Raji (cell line): ENCODE measurements around the gene LINS1.

Experiments
- POLR2A ChIP-seq: IDR thresholded peaks from 2 replicates; pipeline ENCODE4 v1.6.1; 2011; ENCODE audit warnings: low read depth, low read length, control low read depth; ENCODE audit not compliant: insufficient read depth

The LINS1 gene

DNA sequence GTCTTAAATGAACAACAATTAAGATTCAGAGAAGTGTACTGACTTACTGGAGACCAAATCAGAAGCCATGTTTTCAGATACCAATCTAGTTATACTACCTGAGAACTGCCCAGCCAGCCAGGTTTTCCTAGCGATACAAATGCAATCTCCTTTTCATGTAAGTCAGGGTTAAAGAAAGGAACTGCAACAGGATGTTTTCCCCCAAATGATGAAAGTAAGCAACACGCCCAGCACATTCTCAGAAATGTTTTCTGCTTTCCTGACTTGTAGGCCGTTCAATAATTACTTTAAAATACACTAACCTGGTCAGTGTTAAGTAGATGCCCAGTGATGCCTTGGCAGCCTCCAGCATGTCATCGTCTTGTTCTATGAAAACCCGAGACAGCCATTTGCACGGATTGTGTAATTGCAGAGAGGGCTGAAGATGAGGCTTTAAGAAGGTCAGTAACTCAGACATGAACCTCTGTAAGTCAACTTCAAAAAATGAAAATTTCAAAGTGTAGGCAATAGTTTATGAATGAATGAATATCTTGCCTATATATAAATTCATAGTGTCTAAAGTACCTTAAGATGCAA, 30.3 kb downstream of the LINS1 start:
- TF ChIP-seq POLR2A: no peak

DNA sequence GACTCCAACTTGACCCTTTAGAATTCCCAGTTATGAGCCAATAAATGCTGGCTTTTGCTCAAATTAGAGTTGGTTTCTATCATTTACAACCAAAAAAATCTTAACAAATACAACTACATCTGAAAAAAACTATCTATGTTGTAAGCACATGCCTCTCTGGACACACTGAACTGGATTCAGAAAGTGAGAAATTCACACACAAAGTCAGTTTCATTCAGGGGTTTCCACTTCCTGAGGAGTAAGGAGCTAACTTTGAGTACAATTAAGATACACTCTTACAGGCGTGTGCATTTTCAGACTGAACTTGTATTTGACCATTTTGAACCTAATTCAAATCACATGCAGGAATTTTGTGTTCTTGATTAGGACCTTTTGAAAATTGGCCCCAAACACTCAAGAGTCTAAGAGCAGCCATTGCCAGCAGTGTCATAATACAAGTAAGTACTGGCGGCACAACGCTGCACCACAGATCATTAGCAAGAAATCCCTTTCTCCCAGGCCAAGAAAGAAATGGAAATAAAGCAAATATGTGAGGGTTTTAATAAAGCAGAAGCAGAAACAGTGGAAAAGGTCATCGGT, 31.2 kb downstream of the LINS1 start:
- no peak for TF ChIP-seq POLR2A

DNA sequence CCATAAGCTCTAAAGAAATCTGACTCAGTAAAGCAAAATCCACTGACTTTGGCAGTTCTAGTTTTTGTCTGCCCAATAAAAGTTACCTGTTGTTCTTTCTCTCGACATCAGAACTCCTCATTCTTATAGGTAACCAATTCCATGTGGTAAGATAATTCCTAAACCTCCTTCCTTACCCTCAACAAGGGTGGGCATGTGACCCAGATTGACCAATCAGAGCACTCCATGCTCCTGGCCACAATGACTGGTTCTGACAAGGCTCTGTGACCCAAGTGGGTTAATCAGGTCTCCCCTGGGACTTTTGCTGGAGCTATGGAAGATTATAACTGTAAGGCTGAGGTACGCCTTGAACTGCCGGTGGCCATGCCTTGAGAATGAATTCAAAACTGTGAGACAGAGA, 31.7 kb downstream of the LINS1 start:
- TF ChIP-seq POLR2A: no peak

DNA sequence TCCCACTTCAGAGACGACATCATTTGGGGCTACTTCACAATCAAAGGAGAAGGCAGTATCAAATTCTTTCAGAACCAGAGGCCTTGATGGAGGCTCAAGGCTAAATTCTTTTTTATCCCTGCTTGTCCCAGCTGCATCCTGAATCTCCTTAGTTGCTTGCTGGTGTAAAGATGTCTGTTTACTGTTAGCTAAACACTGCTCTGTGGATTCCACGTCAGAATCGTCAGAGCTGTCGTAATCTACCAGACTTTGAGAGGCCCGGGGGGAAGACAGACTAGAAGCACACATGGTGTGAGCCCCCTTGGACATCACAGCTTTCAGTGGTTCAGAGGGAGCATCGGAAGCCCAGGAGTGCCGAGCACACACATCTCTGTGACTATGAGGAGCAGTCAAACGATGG, 32.6 kb downstream of the LINS1 start:
- TF ChIP-seq POLR2A: no peak

DNA sequence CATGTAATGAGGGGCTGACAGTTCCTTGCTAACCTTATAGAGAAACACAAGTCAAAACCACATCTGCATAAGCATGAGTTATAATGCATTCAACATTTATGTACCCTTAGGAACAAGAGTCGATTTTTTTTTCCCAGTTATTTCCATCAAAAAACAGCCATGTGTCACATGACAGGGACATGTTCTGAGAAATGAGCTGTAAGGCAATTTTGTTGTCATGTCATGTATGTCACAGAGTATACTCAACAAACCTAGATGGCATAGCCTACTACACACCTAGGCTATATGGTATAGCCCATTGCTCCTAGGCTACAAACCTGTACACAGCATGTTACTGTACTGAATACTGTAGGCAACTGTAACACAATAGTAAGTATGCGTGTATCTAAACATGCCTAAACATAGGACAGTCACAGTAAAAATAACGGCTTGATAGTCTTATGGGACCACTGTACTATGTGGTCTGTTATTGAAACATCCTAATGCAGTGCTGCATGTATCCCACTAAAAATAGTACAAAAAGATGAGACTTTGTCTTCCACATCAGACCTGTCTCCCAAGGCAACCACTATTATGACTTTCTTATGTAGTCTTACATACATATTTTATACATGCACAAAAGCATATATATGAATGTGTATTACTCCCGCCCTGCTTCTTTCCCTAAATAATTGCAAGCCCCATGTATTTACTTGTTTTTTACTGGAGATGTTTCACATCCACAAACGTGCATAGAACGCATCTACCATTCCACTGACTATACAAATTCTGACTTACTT, 34.9 kb downstream of the LINS1 start:
- TF ChIP-seq POLR2A: no peak

DNA sequence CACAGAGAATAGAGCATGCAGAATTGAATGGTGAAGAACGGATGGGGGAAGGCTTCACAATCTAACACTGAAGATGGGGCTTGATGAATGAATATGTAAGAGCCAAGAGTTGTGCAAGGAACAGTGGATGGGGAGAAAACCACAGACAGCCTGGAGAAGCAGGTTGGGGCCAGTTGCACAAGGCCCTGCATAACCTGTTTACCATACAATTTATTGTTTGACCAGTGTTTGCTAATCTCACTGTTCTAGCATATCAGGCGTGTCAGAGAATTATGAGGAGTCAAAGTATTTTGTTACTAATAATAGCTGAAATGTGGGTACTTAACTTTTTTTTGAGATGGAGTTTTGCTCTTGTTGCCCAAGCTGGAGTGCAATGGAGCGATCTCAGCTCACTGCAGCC, 36.4 kb downstream of the LINS1 start:
- TF ChIP-seq POLR2A: no peak

DNA sequence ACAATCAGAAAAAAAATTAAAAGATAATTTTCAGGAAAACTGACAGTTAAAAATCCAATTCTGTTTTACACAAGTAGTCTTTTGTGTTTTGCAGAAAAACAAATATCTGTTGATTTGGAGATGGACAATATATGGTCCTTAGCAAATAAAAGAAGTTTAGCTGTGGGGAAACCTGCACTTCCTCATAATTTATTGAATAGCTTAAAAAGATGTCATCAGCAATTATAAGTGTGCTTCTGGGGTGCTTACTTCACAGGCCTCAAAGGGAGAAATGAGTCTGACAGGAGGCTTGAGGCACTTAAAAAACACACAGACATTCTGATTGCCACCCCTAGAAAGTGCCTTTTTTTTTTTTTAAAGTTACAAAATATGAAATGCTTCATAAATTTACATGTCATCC, 41.7 kb downstream of the LINS1 start:
- no peak for TF ChIP-seq POLR2A

DNA sequence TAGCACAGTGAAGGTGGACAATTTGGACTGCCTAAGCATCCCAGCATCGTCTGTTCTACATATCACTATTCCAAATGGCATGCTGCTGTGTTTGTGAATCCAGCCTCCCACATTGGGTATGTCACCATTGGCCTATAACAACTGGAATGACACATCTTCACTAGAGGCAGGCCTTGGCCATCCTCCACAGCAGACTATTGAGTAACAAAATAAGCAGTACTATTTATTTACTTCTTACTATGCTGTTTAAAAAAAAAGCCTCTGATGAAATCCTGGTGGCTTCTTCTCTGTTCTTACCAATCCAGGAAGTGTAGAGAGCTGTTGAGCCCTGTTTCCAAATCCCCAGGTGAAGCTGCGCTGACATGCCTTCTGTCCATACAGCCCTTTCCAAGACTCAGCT, 42.7 kb downstream of the LINS1 start:
- no peak for TF ChIP-seq POLR2A

DNA sequence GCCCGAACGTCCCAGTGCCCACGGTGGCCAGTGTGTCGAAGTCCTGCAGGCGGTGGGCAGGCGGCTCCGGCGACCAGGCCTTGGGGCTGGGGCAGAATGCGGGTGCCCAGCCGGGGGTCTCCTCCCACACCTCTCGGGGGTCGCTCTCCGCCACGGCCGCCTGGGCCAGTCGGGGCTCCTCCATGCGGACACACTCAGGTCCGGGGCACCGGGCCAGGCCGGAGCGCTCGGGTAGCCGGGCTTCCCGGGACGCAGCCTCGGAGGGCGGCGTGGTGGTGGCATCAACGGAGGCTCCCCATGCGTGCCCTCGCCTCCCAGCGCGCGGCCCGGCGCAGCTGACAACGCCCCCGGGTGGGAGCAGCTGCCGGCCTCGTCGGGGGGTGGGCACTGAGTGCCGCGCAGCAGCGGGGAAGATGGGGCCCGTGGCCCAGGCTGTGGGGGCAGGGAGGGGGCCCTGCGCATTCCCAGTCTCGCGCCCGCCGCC, 43.2 kb downstream of the LINS1 start:
- TF ChIP-seq POLR2A: no peak

DNA sequence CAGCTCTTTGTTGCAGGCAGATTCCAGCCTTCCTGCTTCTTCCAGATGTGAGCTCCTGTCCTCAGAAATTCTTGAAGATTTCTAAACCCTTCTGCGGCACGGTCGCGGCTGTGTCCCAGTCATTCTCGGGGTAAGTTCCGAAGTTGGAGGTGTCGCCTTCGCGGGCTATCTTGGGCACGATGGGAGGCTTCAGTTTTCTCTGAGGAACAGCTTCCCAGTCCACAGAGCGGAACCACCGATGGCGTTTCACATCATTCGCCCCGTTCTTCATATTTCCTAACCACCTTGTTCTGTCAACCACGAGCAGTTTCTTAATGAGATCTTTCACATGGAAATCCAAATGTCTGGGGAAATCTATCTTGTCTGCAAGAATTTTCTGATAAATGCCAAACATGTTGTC, 48.5 kb downstream of the LINS1 start:
- no peak for TF ChIP-seq POLR2A

DNA sequence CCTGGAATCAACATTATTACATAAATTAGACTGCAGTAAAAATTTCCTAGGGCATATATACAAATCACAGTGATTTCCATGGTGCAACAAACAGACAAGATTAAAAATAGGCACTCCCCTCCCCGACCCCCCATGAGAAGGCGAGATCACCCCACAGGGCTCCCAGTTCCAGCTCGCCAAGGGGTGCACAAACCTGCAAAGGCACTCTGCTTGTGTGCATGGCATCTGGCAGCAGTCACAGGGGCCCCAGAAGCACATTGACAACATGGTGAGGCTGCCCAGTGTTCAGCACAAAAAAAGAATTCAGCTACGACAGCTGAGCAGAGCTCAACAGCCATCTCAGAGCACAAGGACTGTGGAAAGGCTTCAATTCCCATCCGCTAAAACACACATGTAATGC, 54.0 kb downstream of the LINS1 start:
- TF ChIP-seq POLR2A: no peak

DNA sequence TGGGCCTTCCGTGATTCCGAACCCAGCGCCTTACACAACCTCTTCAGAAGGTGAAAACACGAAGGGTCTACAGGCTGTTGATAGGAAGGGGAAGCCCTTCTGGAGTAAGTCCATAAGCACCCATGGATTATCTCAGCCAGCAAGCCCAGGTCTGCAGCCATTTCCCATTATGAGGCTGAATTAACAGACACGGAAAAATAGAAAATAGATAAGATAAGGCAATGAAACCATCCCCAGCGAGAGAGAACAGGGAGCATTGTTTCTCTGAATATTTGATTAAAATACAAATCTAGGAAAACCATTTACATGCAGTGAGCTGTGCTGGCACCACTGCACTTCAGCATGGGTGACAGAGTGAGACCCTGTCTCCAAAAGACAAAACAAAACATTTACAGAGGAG, 57.0 kb downstream of the LINS1 start:
- no peak for TF ChIP-seq POLR2A

DNA sequence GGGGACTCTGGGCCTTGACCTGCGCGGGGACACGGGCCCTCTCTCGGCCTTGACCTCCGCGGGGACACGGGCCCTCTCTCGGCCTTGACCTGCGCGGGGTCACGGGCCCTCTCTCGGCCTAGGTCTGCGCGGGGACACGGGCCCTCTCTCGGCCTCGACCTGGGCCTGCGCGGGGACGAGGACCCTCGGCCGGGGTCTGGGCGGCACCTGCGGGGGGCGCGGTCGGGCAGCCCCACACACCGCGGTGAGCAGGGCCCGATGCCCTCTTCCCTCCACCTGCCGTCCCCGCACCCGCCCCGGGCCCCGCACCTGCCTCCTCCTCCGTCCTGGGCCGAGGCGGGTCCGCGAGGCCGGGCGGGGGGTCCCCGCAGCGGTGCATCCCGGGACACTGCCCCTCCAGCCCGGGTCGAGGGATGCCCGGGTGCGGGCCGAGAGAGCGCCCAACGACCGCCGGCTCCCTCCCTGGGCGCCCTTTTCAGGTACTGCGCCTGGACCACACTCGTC, 57.6 kb downstream of the LINS1 start:
- no peak for TF ChIP-seq POLR2A

DNA sequence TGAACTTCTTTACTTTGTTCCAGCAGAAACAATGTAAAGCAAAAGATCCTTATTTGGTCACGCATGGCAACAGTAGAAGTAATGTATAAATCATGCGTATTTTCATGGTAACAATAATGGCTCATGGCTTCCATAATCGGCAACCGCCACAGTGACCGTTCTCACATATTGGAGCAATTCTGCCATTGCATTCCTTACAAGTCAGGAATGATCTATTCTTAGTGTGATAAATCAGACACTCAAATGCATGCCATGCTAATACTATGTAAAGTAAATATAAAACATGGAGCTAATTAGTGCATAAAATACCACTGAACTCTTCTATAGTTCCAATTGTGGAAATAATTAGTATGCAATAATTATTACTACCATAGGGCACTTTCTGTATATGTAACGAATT, 59.7 kb downstream of the LINS1 start:
- no peak for TF ChIP-seq POLR2A

DNA sequence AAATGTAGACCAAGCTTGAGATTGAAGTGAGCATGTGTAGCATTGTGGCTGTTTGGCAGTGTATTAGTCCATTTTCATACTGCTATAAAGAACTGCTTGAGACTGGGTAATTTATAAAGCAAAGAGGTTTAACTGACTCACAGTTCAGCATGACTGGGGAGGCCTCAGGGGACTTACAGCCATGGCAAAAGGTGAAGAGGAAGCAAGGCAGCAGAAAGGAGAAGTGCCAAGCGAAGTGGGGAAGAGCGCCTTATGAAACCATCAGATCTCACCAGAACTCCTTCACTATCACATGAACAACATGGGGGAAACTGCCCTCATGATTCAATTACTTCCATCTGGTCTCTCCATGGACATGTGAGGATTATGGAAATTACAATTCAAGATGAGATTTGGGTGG, 64.7 kb downstream of the LINS1 start:
- no peak for TF ChIP-seq POLR2A

DNA sequence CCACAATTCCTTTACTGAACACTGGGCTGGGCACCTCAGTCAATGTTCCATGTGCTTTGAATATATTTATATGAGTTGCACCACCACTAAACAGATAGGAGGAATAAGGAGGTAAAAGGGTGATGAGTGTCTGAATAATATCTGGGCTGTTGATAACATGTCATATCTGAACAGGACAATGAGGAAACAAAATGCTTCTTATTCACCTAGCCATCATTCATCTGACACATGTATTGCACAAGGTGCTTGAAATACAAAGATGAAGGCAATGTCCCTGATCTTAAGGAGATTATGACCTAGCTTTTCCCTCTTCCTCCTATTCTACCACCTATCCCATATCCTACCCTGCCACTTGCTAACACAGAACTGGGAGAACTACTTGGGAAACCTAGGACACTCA, 65.3 kb downstream of the LINS1 start:
- TF ChIP-seq POLR2A: no peak

DNA sequence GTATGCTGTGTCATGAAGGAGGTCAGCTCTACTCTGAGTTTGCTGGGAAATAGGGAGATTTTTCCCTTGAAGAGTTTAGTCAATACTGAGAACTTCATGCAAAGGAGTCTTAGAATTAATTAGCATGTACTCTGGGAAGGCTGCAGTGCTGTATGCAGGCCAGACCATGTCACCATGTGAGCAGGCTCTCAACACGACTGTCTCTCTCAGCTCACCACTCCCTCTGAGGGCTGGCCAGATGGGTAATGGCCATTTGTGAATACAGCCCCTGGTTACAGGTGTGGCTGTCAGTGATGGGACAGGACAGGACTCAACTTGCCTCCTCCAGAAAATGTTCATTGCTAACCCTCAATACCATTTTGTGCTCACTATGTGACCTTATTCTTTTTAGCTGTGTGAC, 68.1 kb downstream of the LINS1 start:
- no peak for TF ChIP-seq POLR2A

DNA sequence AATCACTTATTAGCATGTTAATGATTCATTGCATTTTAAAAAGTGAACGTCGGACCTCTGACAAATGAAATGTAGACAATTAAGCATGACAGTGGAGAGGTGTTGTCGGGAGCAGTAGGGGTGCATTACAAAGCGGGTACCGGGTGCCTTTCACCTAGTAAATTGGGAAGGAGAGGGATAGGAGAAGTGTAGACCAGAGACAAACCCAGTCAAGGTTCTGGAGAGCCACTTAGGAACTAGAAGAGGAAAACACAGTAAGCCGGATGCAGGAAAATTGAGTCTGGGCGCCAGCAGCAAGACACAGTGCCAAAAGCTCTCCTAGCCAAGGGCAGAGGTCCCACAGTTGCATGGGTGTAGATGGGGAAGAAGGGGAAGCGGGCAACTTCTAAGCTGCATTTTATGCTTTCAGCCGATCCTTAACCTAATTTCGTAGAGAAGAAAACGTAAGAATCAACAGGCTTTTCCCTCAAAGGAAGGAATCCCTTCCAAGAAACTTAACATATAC, 70.1 kb downstream of the LINS1 start:
- no peak for TF ChIP-seq POLR2A
